GM19395 (cell line): Measurements from ENCODE around the gene NSF.
"Not testable (repeated sequence)": the region's sequence is repeated elsewhere in the genome, so short reads cannot be mapped to it uniquely, and the experiment has no call there.

Experiments used
- ATAC-seq: cut with Tn5 transposase; IDR thresholded peaks from one replicate; pipeline ENCODE4 v1.9.1; 2021; ENCODE audit warnings: mild to moderate bottlenecking, moderate library complexity; ENCODE audit not compliant: unreplicated experiment

The NSF gene

GRCh38 chr17:46628753-46629436 lies 38.4 kb downstream of the NSF start:
- not testable (repeated sequence) for ATAC-seq

GRCh38 chr17:46632146-46632545 lies 41.7 kb downstream of the NSF start:
- not testable (repeated sequence) for ATAC-seq

- ATAC-seq = not testable (repeated sequence)
Measured at GRCh38 chr17:46634844-46635243, 44.4 kb downstream of the NSF start.

- not testable (repeated sequence) for ATAC-seq
Measured at GRCh38 chr17:46641861-46642656, 51.6 kb downstream of the NSF start.

GRCh38 chr17:46647251-46647650 lies 56.8 kb downstream of the NSF start:
- ATAC-seq = not testable (repeated sequence)

GRCh38 chr17:46647688-46648278 lies 57.3 kb downstream of the NSF start:
- not testable (repeated sequence) for ATAC-seq

- not testable (repeated sequence) for ATAC-seq
Measured at GRCh38 chr17:46649246-46649645, 58.8 kb downstream of the NSF start.

- ATAC-seq = not testable (repeated sequence)
Measured at GRCh38 chr17:46652024-46652643, 61.7 kb downstream of the NSF start.

GRCh38 chr17:46658235-46658634 lies 67.8 kb downstream of the NSF start:
- not testable (repeated sequence) for ATAC-seq

- ATAC-seq = not testable (repeated sequence)
Measured at GRCh38 chr17:46659702-46660101, 69.2 kb downstream of the NSF start.

- not testable (repeated sequence) for ATAC-seq
Measured at GRCh38 chr17:46663123-46663522, 72.7 kb downstream of the NSF start.

- ATAC-seq = not testable (repeated sequence)
Measured at GRCh38 chr17:46663552-46663951, 73.1 kb downstream of the NSF start.

- not testable (repeated sequence) for ATAC-seq
Measured at GRCh38 chr17:46665969-46666368, 75.5 kb downstream of the NSF start.

- ATAC-seq = not testable (repeated sequence)
Measured at GRCh38 chr17:46670789-46671188, 80.3 kb downstream of the NSF start.

GRCh38 chr17:46672777-46673176 lies 82.3 kb downstream of the NSF start:
- not testable (repeated sequence) for ATAC-seq

- ATAC-seq = not testable (repeated sequence)
Measured at GRCh38 chr17:46677819-46678218, 87.3 kb downstream of the NSF start.

GRCh38 chr17:46683653-46684052 lies 93.2 kb downstream of the NSF start:
- not testable (repeated sequence) for ATAC-seq

GRCh38 chr17:46685284-46685683 lies 94.8 kb downstream of the NSF start:
- not testable (repeated sequence) for ATAC-seq

- ATAC-seq = not testable (repeated sequence)
Measured at GRCh38 chr17:46692196-46692595, 101.7 kb downstream of the NSF start.

- ATAC-seq = not testable (repeated sequence)
Measured at GRCh38 chr17:46693283-46693682, 102.8 kb downstream of the NSF start.

GRCh38 chr17:46696522-46696921 lies 106.1 kb downstream of the NSF start:
- ATAC-seq = not testable (repeated sequence)
